NK-92 treated with Interleukin-12 subunit alpha and Interleukin-12 subunit beta, amount 100 ng/mL, for 24 hours (cell line): ENCODE measurements around the gene SPHK2.
"Not testable (repeated sequence)": the region's sequence is repeated elsewhere in the genome, so short reads cannot be mapped to it uniquely, and the experiment has no call there.

Experiments used
- DNase-seq: peaks from one replicate; lab custom pipeline; 2025; lab: John Stamatoyannopoulos, UW

The SPHK2 gene

GRCh38 chr19:48637449-48637947, 18.2 kb downstream of the SPHK2 start:
- peak; percentile 92 for DNase-seq

DNA sequence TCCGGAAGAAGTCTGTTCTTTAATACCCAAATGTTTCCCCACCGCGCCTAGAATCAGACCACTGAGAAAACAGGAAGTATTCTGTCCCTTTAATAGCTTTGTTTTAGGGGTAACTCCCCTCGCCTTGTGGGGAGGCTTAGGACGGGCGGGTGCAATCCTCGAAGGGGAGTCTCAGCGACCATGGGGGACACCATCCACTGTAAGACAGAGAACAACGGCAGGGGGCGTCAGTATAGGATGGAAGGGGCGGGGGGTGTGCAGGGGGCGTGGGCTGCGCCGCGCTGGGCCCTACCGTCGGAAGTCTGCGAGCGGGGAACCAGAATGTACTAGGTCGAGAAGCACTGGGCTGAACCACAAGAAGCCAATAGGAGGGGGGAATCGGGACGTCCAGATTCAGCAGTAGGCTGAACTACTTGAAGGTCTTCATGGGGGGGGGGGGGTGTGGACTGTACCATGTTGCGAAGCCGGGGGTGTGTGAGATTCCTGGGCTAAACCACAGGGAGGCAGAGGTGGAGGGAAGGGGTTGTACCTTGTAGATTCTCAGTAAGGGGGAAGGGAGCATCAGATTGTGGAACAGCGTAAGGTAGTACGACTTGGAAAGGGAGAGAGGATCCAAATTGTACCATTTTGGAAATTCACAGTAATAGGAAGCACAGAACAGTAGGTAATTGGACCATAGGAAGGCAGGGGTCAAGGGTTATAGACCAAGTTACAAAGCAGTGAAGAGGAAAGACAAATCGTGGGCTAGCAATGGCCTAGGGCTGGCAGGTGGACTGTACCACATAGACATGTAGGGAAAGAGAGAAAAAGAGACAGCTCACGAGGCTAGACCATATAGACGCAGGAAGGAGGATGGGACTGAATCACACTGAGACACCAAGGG, 18.9 kb downstream of the SPHK2 start:
- peak; percentile 57 for DNase-seq

GRCh38 chr19:48638831-48639381, 19.6 kb downstream of the SPHK2 start:
- no peak for DNase-seq

DNA sequence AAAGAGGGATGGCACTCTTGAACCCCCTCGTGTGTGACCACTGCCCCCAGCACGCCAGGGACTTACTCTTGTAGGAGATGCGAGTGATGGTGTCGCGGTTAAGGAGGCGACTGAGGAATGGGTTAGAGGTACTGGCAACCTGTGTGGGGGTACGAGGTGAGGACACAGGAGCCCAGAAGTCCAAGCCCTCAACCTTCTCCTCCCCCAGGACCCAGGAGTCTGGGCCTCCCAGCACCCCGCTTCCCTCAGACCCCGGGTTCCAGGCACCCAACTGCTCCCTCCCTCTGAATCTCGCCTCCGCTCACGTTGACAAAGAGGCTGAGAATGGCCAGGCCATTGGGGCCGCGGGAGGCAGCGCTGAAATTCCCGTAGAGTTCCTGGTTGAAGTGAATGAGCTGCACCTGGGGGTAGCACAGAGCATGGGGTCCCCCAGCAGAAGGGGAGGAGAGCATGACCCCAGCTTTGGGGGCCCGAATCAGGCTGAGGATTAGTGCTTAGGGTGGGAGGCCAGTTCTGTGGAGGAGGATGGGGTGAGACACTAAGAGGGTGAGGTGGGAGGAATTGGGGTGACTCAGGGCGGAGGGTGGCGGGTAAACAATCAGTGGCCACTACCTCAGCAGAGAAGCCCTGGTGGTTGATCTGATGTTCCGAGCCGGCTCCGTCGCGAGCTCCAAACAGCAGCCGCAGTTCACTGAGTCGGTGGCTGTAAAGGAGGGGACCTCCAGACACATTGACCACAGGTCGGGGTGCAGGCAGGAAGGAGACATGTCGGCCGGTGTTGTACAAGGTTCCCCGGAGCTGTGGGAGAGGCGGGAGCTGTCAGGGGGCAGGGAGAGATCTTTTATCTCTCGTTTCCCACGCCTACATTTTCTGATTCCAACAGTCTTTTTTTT, 20.4 kb downstream of the SPHK2 start:
- DNase-seq: no peak

GRCh38 chr19:48641850-48642249, 22.5 kb downstream of the SPHK2 start:
- DNase-seq: no peak

- DNase-seq: no peak
These were observed 23.6 kb downstream of the SPHK2 start for GRCh38 chr19:48642862-48643261.

DNA sequence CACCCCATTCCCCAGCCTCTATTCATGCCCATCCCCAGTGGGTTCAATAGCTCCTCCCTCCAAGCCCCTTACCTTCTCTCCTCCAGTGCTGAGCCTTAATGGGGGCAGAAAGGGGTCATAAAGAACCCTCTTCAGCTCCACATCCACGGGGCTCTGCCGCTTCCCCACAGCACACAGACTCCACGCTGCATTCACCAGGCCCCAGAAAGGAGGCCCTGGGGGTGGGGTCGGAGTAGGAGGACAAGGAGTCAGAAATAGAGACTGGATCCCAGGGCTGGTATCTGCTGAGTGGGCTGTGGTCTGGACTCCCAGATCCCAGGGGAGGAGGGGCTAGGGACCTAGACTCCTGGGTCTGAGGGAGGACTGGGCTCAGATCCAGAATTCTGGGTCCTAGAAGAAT, 25.0 kb downstream of the SPHK2 start:
- no peak for DNase-seq

DNA sequence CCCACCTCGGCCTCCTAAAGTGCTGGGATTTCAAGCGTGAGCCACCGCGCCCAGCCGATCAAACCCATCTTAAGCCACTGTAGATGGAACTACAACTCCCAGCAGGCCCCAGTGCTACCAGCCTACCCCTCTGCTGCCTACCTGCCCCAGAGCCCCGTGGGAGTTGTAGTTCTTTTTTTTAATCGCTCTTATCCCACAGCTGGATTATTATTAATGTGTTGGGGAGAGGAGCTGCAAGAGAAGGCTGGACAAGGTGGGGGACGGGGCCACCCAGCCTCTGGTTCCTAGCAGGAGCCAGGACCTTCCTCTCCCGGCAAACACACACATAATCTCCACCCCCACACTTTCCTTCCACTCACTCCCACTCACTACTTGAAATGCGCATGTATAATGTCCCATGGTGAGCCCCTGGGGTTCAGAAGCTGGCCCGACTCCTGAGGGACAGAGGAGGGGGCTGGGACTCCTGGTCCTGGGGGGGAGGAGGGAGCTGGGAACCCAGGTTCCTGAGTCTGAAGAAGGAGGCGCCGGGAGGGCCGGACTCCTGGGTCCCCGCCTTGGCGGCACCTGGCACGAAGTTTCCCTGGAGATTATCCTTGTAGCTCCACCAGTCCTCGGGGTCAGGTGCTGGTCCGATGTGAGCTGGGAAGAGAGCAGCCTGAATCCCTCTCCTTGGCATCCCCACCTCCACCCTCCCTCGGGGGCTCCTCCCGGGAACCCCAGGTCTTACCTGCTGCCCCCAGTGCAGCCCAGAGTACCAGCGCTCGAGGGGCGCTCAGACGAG, 25.7 kb downstream of the SPHK2 start:
- no peak for DNase-seq

DNA sequence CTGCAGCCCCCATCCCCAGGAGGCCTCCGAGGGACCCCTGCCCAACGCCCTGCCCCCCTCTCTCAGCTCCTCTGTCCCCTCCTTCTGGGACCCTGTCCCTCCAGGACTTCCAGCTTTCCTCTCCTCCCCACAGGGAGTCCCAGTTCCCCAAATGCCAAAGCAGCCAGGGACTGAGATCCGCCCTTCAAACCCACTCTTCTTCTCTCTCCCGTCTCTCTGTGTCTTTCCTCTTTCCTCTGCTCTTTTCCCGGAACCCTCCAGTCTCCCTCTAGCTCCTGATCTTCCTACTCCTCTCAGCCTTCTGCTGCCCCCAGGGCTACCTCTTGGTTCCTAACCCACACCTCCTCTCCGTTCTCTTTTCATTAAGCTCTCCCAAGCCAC, 26.3 kb downstream of the SPHK2 start:
- DNase-seq: no peak

DNA sequence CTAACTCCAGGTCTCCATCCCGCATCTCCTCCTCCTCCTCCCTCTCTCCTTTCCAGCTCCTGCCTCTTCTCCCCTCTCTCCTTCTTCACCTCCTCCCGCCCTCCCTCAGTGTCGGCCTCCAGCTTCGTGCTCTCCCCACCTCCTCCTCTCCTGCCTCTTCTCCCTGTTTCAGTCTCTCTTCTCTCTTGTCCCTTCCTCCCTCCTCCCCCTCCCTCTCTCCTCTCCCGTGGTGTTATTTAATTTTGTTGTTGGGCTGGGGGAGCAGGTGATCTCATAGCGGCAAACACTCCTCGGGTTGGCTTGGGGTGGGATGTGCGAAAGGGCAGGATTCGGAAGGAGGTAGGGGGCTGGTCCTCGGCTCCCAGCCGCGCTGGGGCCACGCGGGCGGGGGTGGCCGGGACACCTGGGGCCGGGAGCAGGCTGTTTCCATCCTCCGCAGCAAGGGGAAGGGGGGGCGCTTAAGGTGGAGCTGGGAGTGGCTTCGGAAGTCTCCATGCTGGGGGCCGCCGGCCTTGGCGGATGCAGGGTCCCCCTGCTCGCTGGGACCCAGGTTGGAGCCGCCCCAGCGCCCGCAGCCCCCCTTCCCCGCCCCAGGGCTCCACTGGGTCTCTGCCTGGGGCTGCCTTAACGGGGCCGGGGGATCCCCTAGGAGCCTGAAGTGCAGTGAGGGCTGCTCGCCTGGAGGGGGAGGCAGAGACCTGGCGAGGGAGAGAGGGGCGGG, 26.9 kb downstream of the SPHK2 start, which contains the start of gene CA11:
CA11 (minus strand) TSS at position 187 of the 721 bp plus-strand sequence. CDS start 555 bp downstream, outside the sequence.
- peak; percentile 76 for DNase-seq

DNA sequence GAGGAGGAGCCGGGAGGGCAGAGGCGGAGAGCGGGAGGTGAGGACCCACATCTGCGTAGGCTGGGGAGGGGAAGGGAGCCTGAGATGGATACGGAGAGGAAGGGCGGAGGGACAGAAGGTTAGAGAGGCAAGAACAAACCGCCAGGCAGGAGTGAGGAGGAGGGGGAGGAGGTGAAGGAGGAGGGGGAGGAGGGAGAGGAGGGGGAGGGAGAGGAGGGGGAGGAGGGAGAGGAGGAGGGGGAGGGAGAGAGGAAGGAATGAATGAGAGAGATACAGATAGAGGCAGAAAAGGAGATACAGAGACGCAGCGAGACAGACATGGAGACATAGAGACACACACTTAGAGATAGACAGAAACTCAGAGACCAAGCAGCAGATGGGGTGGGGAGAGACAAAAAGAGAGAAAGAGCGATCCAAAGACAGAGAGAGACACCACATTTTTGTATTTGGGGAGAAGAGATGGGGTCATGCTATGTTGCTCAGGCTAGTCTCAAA, 27.5 kb downstream of the SPHK2 start:
- DNase-seq: no peak

GRCh38 chr19:48648134-48648533, 28.8 kb downstream of the SPHK2 start:
- DNase-seq: no peak

DNA sequence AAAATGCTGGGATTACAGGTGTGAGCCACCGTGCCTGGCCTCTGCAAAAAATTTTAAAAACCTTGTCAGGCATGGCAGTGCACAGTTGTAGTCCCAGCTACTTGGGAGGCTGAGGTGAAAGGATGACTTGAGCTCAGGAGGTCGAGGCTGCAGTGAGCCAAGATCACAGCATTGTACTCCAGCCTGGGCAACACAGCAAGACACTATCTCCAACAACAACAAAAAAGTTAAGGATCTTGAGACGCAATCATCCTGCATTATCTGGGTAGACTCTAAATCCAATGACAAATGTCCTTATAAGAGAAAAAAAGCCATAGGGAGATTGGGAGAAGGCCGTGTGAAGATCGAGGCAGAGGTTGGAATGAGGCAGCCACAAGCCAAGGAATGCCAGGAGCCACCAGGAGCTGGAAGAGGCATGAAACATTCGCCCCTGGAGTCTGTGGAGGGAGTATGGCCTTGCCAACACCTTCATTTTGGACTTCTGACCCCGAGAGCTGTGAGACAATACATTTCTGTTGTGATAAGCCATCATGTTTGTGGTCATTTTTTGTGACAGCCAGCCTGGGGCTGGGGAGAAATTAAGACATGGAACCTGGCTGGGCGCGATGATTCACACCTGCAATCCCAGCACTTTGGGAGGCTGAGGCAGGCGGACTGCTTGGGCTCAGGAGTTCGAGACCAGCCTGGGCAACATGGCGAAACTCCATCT, 31.8 kb downstream of the SPHK2 start:
- no peak for DNase-seq

DNA sequence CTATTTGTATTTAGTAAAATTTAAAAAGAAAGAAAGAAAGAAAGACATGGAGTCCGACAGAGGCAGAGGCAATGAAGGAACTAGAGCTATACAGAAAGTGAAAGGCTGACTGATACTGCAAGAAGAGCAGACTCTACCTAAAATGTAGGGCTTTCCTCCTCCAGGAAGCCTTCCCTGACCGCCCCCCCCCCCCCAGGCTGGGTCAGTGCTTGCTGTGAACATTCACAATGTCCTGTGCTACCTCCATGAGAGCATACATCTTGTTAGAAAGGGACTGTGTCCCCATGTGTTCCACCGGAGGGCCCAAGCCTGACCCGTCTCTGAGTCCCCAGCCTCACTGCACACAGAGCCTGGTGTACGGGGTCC, 32.4 kb downstream of the SPHK2 start:
- no peak for DNase-seq

DNA sequence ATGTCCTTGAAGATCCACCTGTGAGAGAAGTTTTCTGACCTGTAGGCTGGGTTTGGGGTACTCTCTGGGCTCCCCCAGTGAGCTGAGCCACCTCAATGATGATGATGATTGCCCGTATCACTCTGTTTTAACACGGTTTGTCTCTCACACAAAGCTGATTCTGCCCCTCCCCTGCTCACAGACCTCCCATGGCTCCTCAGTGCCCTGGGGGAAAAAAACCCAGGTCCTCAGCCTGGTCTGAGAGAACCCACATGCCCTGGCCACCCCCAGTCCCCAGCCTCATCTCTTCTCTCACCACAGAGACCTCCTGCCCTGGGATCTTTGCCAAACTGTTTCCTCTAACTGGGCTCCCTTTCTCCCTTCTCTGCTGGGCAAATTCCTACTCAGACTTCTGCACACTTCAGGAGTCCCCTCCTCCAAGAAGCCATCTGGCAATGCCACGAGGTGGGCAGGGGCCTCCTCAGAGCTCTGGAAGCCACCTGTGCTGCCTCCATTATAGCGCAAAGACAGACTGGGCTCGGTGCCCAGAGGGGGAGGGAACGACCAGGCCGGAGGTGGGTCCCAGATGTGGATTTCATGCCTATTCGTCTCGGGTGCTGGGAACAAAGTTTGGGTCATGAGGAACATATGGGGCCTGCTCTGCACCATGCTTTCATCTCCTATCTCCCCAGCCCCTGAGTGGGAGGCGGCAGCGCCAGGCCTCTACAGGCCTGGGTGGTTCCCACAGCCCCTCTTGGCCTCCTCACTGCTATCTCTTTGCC, 35.2 kb downstream of the SPHK2 start:
- DNase-seq: no peak

GRCh38 chr19:48656840-48657474, 37.7 kb downstream of the SPHK2 start:
- DNase-seq: no peak

- DNase-seq: not testable (repeated sequence)
These were observed 38.5 kb downstream of the SPHK2 start for GRCh38 chr19:48657828-48658227.

- DNase-seq: no peak
These were observed 39.2 kb downstream of the SPHK2 start for GRCh38 chr19:48658483-48658882.

GRCh38 chr19:48659768-48660167, 40.5 kb downstream of the SPHK2 start:
- DNase-seq: no peak
